ENCODE measurements around the gene MTRF1L.

MTRF1L gene

DNA sequence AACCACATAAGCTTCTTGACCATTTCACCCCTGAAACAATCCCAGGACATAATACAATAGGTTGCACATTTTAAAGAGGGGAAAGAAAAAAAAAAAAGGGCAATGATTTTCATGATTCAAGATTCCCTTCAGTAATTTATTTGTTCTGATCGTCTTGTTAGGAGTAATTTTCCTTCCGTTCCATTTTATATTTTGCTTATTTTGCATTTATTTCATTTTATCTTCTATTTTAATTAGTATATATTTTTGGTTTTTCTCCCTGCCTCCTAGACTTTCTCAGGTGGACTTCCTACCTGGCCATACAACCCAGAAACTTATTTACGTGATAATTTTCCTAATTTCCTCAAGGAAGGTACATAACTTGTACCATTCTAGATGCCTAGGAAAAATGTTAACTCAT lies 52.3 kb downstream of the MTRF1L start:
- H3K27ac ChIP-seq: no peak overlapping the region
- TF ChIP-seq ZFX (IDR thresholded peaks at IDR 0.05; ENCODE audit: borderline replicate concordance): no peak
- TF ChIP-seq, protein P1, sequence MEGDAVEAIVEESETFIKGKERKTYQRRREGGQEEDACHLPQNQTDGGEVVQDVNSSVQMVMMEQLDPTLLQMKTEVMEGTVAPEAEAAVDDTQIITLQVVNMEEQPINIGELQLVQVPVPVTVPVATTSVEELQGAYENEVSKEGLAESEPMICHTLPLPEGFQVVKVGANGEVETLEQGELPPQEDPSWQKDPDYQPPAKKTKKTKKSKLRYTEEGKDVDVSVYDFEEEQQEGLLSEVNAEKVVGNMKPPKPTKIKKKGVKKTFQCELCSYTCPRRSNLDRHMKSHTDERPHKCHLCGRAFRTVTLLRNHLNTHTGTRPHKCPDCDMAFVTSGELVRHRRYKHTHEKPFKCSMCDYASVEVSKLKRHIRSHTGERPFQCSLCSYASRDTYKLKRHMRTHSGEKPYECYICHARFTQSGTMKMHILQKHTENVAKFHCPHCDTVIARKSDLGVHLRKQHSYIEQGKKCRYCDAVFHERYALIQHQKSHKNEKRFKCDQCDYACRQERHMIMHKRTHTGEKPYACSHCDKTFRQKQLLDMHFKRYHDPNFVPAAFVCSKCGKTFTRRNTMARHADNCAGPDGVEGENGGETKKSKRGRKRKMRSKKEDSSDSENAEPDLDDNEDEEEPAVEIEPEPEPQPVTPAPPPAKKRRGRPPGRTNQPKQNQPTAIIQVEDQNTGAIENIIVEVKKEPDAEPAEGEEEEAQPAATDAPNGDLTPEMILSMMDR (IDR thresholded peaks at IDR 0.05): no peak

GRCh38 chr6:152948150-152948768 lies 54.2 kb downstream of the MTRF1L start:
- no peak for TF ChIP-seq ZFX (IDR thresholded peaks at IDR 0.05; ENCODE audit: borderline replicate concordance)
- TF ChIP-seq, protein P1 (IDR thresholded peaks at IDR 0.05): peak; percentile 81
- H3K27ac ChIP-seq: no peak overlapping the region

- TF ChIP-seq, protein P1 (IDR thresholded peaks at IDR 0.05): no peak
- TF ChIP-seq ZFX (IDR thresholded peaks at IDR 0.05; ENCODE audit: borderline replicate concordance): no peak
- no peak overlapping the region for H3K27ac ChIP-seq
These were observed 55.5 kb downstream of the MTRF1L start for GRCh38 chr6:152946995-152947394.

DNA sequence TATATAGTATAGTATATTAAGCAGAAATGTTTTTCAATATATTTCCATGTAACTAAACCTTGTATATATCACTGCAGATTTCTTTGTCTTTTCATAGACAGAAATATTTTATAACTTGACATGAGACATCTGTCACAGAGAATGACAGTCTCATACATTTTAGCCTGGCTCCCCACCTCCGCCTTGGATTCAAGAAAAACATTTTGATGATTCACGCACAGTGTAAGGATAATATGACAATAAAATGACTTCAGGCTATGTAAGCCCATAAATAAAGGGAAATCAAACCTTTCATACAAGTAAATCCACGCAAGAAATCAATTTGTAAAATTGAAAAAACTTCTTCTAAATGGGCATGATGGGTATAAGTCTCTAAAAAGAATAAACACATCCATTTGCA lies 56.0 kb downstream of the MTRF1L start:
- no peak for TF ChIP-seq ZFX (IDR thresholded peaks at IDR 0.05; ENCODE audit: borderline replicate concordance)
- TF ChIP-seq, protein P1 (IDR thresholded peaks at IDR 0.05): no peak
- H3K27ac ChIP-seq: no peak overlapping the region

GRCh38 chr6:152943260-152943897 lies 59.1 kb downstream of the MTRF1L start:
- H3K27ac ChIP-seq: no peak overlapping the region
- TF ChIP-seq, protein P1 (IDR thresholded peaks at IDR 0.05): no peak
- TF ChIP-seq ZFX (IDR thresholded peaks at IDR 0.05; ENCODE audit: borderline replicate concordance): no peak

- H3K27ac ChIP-seq: no peak overlapping the region
- no peak for TF ChIP-seq ZFX (IDR thresholded peaks at IDR 0.05; ENCODE audit: borderline replicate concordance)
- TF ChIP-seq, protein P1 (IDR thresholded peaks at IDR 0.05): no peak
These were observed 60.1 kb downstream of the MTRF1L start for GRCh38 chr6:152942319-152942869.

GRCh38 chr6:152941746-152942145 lies 60.8 kb downstream of the MTRF1L start:
- TF ChIP-seq ZFX (IDR thresholded peaks at IDR 0.05; ENCODE audit: borderline replicate concordance): no peak

More at GRCh38 chr6:152941746-152942145, 60.8 kb downstream of the MTRF1L start:
- no peak overlapping the region for H3K27ac ChIP-seq

Measured in 22Rv1 (cell line).